Activated CD4-positive, alpha-beta memory T cell treated with anti-CD3 and anti-CD28 coated beads, Interleukin-2, amount 10 ng/mL, durations not matched to agents 7 days and 5 days (primary cell): ENCODE data around the gene MITF. TPM values are rescaled to one million over a fixed set of nuclear protein-coding genes. Genes with fewer than 3 reads are reported as not detected.

ENCODE experiments used
- CTCF ChIA-PET: fragments of 350-600 bp; sonication (Branson Sonifier 250); formaldehyde crosslinking; loops from one replicate; lab custom pipeline; 2021; ENCODE audit warnings: antibody characterized with exemption, inconsistent platforms; lab: Charles Lee
- POLR2A ChIA-PET: fragments of 350-600 bp; sonication (Branson Sonifier 250); formaldehyde crosslinking; loops from one replicate; lab custom pipeline; 2021; ENCODE audit warnings: antibody characterized with exemption; lab: Charles Lee
- DNase-seq: peaks from one replicate; pipeline ENCODE4 v3.0.0-alpha.2; 2020
- H3K27ac Mint-ChIP-seq: one replicate; pipeline ENCODE4 v1.8.0; 2021; ENCODE audit warnings: mild to moderate bottlenecking, mixed read lengths
- H3K27me3 Mint-ChIP-seq: one replicate; pipeline ENCODE4 v1.8.0; 2021; ENCODE audit warnings: mixed read lengths
- H3K36me3 Mint-ChIP-seq: one replicate; pipeline ENCODE4 v1.8.0; 2021; ENCODE audit warnings: low read depth, mixed read lengths
- H3K4me1 Mint-ChIP-seq: one replicate; pipeline ENCODE4 v1.8.0; 2021; ENCODE audit warnings: mixed read lengths
- H3K4me3 Mint-ChIP-seq: one replicate; pipeline ENCODE4 v1.8.0; 2021; ENCODE audit warnings: mild to moderate bottlenecking, mixed read lengths
- H3K9me3 Mint-ChIP-seq: one replicate; pipeline ENCODE4 v1.8.0; 2021; ENCODE audit warnings: mixed read lengths
- total RNA-seq, 2 experiments: library from RNA; stranded (reverse); gene quantifications; one replicate each; pipeline ENCODE4 v1.2.3, GENCODE V29; 2021

Gene MITF
- total RNA-seq, 2 experiments from 2014 or later: not detected

DNA sequence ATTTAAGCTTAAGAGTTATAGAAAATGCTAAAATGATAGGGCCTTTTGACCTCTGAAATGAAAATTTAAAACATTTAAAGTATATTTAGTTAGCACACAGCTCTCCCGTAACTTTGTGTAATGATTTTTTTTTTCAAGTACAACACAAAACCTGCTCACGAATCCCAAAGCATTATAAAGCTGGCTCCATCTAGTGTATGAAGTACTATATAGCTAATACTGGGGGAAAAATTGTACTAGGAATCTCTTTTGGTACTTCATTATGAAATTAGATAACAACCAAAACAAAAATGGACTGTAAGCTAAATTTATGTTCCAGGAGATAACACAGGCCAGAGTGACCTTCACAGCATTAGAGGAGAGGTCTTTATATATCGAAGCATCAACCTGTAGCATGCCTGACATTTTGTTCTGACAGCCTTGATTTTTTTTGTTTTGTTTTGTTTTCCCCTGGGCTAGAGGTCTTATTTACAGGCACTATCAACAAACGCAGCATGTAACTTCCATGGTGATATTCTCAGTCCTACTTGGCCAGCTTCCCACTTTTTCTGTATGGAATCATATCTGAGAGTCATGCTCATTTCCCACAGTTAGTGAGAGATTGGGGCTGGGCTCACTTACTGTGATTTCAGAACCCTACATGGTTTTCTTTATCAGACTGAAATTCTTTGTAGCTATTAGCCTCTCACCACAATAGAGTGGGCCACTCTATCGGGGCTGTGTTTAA is 116.3 kb downstream of the MITF start:
- no peak overlapping the region for H3K4me3 Mint-ChIP-seq
- no peak overlapping the region for H3K27ac Mint-ChIP-seq
- H3K9me3 Mint-ChIP-seq: no peaks in the 10 kb centered on the region
- DNase-seq: no peak
- ChIA-PET CTCF (no interaction called here), POLR2A (no interaction called here)
- H3K36me3 Mint-ChIP-seq: no peaks in the 10 kb centered on the region
- no peaks in the 10 kb centered on the region for H3K27me3 Mint-ChIP-seq
- H3K4me1 Mint-ChIP-seq: no peaks in the 10 kb centered on the region

DNA sequence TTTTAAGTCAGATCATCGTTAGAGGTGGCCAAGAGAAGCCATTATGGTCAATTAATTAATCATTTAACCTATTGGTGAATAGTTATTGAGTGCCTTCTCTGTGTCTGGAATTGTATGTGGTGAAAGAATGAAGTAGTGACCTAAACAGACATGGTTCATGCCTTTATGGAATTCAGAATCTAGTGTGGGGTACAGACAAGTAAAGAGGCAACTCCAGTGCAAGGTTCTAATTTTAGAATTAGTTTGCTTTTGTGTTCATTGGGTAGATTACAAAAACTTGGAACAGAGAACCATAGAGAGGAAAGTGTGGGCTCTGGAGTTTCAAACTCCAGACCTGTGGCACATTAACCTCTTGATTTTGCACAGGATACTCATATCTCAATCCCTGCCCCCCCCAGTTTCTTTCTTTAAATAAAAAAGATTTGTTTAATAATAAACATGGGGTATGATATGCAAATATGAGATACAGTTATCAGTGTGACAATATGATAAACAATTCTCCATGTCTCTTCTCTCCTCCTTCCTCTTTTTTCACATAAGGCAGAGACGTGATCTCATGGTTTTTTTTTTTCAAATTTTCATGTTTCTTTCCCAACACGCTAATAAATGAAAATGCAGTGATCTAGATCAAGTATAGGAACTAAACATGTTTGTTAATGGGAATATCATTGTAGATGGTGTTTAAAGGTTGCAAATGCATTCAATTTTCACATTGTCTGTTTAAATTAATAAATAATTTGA is 117.9 kb downstream of the MITF start:
- Mint-ChIP-seq H3K27me3 (no peaks in the 10 kb centered on the region), H3K4me3 (no peak overlapping the region), H3K36me3 (no peaks in the 10 kb centered on the region), H3K27ac (no peak overlapping the region), H3K4me1 (no peaks in the 10 kb centered on the region), H3K9me3 (no peaks in the 10 kb centered on the region)
- DNase-seq: no peak
- ChIA-PET POLR2A (no interaction called here), CTCF (no interaction called here)

DNA sequence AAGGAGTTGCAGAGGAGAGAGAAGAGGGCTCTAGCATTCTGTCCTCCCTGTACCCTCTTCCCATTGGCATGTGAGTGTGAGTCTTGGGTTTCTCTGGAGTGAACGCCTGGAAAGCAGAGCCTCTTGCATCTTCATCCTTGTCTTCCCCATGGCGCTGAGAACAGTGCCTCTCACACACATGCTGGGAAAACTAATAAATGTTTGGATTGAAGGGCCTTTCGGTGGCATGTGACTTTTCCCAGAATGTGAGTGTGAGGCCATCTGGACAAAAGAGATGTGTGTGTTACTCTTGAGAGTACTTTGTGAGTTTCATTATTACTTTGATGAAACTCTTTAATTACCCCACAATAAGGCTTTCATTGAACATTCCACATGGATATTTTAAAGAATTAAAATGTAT is 122.3 kb downstream of the MITF start:
- POLR2A ChIA-PET: no interaction called here
- H3K4me1 Mint-ChIP-seq: no peaks in the 10 kb centered on the region
- DNase-seq: no peak

DNA sequence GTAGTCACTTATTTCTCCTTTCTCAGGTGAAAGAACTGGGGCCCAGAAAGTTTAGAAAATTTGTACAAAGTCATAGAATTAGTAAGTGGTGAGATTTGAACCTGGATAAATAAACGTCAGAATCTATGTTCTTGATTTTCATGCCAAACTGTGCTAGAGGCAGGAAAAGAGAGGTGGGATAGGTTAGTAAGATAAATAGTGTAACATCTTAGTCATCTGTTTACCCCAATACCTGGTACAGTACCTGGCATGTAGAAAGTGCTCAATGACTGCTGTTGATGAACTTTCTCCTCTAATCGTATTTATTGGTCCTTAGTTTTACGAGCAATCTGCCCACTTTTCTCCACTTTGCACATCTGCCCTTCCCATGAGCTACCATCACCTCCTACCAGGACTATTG is 124.9 kb downstream of the MITF start:
- H3K4me1 Mint-ChIP-seq: no peaks in the 10 kb centered on the region
- CTCF ChIA-PET: no interaction called here

More for the DNA sequence above, 122.3 kb downstream of the MITF start:
- Mint-ChIP-seq H3K9me3 (no peaks in the 10 kb centered on the region), H3K4me3 (no peak overlapping the region), H3K36me3 (no peaks in the 10 kb centered on the region), H3K27ac (no peak overlapping the region), H3K27me3 (no peaks in the 10 kb centered on the region)
- CTCF ChIA-PET: no interaction called here

DNA sequence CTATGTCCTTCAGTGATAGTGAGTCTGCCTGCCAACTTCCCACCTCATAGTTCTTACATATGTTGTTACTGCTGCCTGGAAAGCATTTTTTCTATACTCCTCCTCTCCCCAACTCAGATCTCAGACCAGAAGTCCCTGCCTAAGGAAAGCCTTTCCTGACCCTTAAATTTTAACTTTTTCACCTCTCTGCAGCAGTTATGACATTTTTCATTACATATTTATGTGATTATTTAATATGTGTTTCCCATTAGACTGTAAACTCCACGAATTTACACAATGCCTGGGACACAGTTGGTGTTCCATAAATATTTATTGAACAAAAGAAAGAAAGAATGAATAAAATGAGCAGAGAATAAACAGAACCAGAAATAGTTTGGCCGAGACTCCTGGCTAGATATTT is 125.5 kb downstream of the MITF start:
- no peak overlapping the region for H3K4me3 Mint-ChIP-seq
- ChIA-PET CTCF (no interaction called here), POLR2A (no interaction called here)
- H3K27me3 Mint-ChIP-seq: no peaks in the 10 kb centered on the region
- H3K27ac Mint-ChIP-seq: no peak overlapping the region
- H3K4me1 Mint-ChIP-seq: no peaks in the 10 kb centered on the region
- H3K9me3 Mint-ChIP-seq: no peaks in the 10 kb centered on the region
- DNase-seq: no peak
- H3K36me3 Mint-ChIP-seq: no peaks in the 10 kb centered on the region

More for the DNA sequence above, 124.9 kb downstream of the MITF start:
- POLR2A ChIA-PET: no interaction called here
- no peak for DNase-seq
- H3K4me3 Mint-ChIP-seq: no peak overlapping the region
- no peaks in the 10 kb centered on the region for H3K9me3 Mint-ChIP-seq
- H3K27ac Mint-ChIP-seq: no peak overlapping the region
- no peaks in the 10 kb centered on the region for H3K36me3 Mint-ChIP-seq
- no peaks in the 10 kb centered on the region for H3K27me3 Mint-ChIP-seq

DNA sequence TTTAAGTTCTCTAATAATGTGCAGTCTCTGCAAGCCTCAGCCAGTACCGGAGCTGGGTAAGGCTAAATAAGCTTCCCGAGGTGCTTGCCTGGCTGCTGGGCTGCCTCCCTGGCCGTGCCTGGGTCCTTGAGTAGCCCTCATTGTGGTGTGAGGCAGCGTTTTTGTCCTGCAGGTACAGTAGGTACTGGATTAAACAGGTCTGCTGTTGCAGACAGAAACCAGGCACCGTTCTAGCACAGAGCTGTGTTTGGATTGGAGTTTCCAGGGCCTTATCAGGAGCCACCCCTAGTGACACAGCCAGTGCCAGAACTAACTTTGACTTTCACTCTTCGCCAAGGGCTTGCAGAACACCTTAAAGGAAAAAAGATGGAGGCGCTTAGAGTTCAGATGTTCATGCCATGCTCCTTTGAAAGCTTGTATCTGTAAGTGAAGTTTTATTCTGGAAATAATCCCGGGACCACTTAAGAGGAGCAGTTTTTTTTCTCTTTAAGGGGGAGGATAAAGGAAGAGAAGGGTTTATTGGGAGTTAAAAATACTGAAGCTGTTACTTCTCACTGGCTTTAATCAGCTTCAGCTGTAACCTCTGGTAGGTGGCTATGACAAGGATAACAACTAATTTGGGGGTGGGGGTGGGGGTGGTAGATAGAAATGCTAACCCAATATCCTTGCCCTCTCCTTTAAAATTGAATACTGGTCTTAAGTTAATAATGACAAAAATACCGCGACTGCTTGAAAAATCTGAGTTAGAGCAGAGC is 126.8 kb downstream of the MITF start:
- H3K27me3 Mint-ChIP-seq: no peaks in the 10 kb centered on the region
- CTCF ChIA-PET: no interaction called here
- H3K36me3 Mint-ChIP-seq: no peaks in the 10 kb centered on the region

DNA sequence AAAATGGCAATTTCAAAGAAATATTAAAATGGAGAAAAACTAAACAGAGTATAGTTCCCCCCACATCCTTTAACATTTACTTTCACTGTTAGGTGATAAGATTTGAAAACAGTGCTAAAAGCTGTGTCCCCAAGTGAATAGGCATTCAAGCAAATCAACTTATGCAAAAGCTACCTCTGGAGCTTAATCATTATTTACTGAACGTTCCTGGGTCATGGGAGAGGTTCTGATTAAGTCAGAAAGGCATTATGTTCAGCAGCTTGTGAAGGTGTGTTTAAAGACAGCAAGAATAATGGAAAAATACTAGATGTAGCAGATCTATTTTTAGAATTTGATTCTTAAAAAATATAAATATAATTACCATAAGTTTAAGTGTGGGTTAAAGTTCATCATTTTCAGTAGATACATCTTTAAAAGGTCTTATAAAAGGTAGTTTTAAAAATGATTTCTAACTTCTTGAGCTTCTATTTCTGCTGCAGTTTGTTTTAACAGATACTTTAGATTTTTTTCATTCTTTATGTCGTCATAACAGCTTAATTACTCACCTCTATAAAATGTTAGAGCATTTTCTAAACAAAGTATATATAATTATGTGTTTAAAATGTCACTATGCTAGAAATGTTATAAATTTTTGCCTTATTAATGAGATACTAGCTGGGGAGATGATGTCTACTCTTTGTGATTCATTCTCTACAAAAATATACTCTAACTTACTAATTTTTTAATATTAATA is 127.9 kb downstream of the MITF start:
- Mint-ChIP-seq H3K9me3 (no peaks in the 10 kb centered on the region), H3K4me1 (no peaks in the 10 kb centered on the region), H3K27ac (no peak overlapping the region), H3K36me3 (no peaks in the 10 kb centered on the region), H3K27me3 (no peaks in the 10 kb centered on the region), H3K4me3 (no peak overlapping the region)
- POLR2A ChIA-PET: no interaction called here
- CTCF ChIA-PET: no interaction called here
- DNase-seq: no peak

More for the DNA sequence above, 126.8 kb downstream of the MITF start:
- Mint-ChIP-seq H3K4me1 (no peaks in the 10 kb centered on the region), H3K9me3 (no peaks in the 10 kb centered on the region), H3K27ac (no peak overlapping the region), H3K4me3 (no peak overlapping the region)
- POLR2A ChIA-PET: no interaction called here
- no peak for DNase-seq

DNA sequence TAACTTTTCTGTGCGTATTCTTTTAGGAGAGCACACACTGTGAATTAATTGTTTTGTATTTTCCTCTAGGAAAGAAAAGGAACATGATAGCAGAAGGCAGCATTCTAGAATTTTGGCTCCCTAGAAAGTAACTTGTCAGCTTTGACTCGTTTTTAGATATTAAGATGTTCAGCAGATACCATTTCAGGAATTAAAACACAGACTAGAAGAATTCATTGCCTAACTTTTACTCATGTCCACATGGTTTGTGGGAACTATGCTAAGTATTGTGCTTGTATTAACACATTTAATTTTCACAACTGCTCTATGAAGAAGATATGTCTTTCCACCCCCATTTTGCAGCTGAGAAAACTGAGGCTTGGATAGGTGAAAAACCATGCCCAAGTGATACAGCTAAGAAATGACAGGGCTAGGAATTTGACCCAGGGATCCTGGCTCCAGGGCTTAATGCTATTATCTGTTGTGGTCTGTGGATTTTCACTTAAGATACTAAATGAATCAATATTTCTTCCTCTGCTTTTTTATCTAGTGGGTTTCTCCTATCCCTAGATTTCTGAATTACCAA is 128.8 kb downstream of the MITF start:
- POLR2A ChIA-PET: no interaction called here
- no peak for DNase-seq
- Mint-ChIP-seq H3K27me3 (no peaks in the 10 kb centered on the region), H3K9me3 (no peaks in the 10 kb centered on the region), H3K27ac (no peak overlapping the region), H3K4me3 (no peak overlapping the region), H3K36me3 (no peaks in the 10 kb centered on the region), H3K4me1 (no peaks in the 10 kb centered on the region)
- CTCF ChIA-PET: no interaction called here

DNA sequence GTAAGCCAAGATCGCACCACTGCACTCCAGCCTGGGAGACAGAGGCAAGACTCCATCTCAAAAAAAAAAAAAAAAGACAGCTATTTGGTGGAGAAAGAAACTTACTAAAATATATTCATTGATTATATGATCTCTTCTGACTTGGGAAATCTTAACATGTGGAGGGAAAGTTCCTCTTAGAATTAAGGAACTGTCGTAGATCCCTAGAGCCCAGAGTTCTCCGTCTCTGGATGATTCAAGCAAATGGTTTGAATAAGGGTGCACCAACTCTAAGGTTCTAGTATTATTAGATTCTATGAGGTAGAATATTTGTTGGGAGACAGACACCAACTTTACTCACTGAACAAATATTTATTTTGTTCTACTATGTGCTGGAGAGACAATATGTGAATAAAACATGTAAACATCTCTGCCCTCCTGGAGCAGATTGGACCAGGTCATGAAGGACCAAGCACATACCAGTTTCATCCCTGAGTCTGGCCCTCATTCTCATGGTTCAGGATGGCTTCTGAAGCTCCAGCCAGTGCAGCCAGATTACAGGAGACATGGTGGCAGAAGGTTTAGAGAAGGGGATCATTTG is 129.7 kb downstream of the MITF start:
- Mint-ChIP-seq H3K36me3 (no peaks in the 10 kb centered on the region), H3K4me1 (no peaks in the 10 kb centered on the region), H3K9me3 (no peaks in the 10 kb centered on the region), H3K27ac (no peak overlapping the region), H3K4me3 (no peak overlapping the region), H3K27me3 (no peaks in the 10 kb centered on the region)
- ChIA-PET CTCF (no interaction called here), POLR2A (no interaction called here)
- no peak for DNase-seq

DNA sequence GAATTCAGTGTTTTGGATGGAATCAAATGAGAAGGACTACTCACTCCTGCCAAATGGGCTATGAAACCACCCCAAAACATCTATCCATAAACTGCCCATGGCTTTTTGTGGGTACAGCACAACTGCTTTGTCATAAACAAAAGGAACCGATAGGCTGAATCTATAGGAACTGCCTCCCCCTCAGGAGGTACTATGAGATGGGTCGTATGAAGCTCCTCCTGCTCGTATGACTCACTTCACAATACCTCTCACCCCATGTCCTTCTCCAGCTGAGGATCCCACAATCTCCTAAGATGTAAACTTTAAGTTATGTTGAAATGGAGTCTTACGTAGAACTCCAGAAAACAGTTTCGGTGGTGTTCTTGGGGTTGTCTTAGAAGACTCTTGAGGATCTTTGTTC is 130.4 kb downstream of the MITF start:
- CTCF ChIA-PET: no interaction called here
- DNase-seq: no peak
- Mint-ChIP-seq H3K9me3 (no peaks in the 10 kb centered on the region), H3K36me3 (no peaks in the 10 kb centered on the region), H3K4me1 (no peaks in the 10 kb centered on the region), H3K4me3 (no peak overlapping the region), H3K27ac (no peak overlapping the region), H3K27me3 (no peaks in the 10 kb centered on the region)
- POLR2A ChIA-PET: no interaction called here

DNA sequence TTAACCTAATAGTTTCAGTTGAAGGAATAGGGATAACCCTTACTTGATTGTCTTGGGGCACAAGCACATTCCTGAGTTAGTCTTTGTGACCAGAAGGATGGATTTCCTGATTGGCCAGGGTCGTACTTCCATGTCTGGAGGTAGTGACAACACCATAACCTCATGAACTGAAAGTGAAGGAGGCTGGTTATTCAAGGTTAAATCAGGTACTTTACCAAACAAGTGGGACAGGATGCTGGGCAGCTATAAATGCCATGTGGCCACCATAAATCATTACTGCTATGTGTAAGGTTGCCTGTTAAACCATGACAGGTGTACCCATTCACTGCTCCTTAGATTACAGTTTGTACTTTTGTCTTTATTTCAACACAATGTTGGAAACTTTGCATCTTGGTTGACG is 132.0 kb downstream of the MITF start:
- no peak overlapping the region for H3K27ac Mint-ChIP-seq
- H3K4me3 Mint-ChIP-seq: no peak overlapping the region
- DNase-seq: no peak
- H3K36me3 Mint-ChIP-seq: no peaks in the 10 kb centered on the region
- H3K4me1 Mint-ChIP-seq: no peaks in the 10 kb centered on the region
- ChIA-PET CTCF (no interaction called here), POLR2A (no interaction called here)
- H3K27me3 Mint-ChIP-seq: no peaks in the 10 kb centered on the region
- no peaks in the 10 kb centered on the region for H3K9me3 Mint-ChIP-seq

DNA sequence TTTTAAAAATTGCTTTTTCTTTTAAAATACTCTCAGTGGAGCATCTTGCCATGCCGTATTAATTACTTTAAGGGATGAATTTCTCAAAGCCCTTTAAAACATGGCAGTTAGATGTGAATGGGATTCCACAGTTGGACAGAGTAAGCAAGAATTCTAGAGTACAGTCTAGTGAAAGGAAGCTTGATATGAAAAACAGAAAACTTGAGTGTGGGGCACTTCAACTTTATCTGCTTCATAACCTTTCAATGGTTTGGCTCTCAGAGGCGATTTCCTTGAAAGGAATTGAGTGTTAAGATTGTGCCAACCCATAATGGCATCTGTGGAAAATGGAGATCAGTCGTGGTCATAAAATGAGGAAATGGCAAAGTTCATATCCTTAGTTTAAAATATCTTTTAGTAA is 132.6 kb downstream of the MITF start:
- H3K9me3 Mint-ChIP-seq: no peaks in the 10 kb centered on the region
- no peak for DNase-seq
- no peak overlapping the region for H3K27ac Mint-ChIP-seq
- no peak overlapping the region for H3K4me3 Mint-ChIP-seq
- no peaks in the 10 kb centered on the region for H3K36me3 Mint-ChIP-seq
- CTCF ChIA-PET: no interaction called here
- no peaks in the 10 kb centered on the region for H3K4me1 Mint-ChIP-seq
- H3K27me3 Mint-ChIP-seq: no peaks in the 10 kb centered on the region
- POLR2A ChIA-PET: no interaction called here
